ENCODE results near the gene LYAR. TPM values are rescaled to one million over a fixed set of nuclear protein-coding genes. Genes with fewer than 3 reads are reported as not detected.

Gene LYAR
- polyA plus RNA-seq, 1 experiment: 2.4 TPM

DNA sequence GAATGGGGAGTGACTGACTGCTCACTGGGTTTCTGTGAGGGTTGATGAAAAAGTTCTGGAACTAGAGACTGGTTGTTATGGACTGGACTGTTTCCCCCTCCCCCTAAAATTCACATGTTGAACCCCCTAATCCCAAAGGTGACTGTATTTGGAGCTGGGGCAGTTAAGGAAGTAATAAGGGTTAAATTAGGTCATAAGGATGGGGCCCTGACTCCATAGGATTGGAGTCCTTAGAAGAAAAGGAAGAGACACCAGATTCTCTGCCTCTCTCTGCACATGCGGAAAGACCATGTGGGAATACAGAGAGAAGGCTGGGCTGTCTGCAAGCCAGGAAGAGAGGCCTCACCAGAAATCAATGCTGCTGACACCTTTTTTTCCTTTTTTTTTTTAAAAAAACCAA is 38.3 kb upstream of the LYAR start:
- POLR2A ChIA-PET: no interaction called here

DNA sequence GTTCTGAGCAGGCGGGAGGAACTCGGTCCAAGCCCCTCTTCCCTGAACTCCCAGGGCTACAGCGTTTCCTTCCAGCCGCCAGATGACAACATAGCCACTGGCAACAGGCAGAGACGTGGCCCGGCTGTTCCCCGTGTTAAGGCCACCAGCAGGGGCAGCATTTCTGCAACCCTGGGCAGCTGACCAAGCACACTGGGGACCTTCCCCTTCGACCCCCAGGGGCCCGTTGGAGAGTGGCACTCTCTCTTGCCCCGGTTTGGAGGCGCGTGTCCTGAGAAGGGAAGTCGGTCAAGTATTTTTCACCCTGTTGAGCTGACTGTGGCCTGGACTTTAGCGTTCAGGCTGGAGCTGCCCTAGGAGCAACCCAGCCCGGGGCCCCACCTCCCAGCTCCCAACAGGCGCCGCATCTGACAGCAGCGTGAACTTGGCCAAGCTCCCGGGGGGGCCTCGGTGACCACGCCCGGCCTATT is 37.7 kb upstream of the LYAR start:
- no peak for DNase-seq (ENCODE audit: low read depth)
- no peaks in the 10 kb centered on the region for H3K36me3 ChIP-seq (ENCODE audit: control insufficient read depth, insufficient read depth, low read length)
- H3K27me3 ChIP-seq (ENCODE audit: control insufficient read depth, insufficient read depth, low read length): peaks cover 9% of the 10 kb centered on the region
- TF ChIP-seq, protein P1, sequence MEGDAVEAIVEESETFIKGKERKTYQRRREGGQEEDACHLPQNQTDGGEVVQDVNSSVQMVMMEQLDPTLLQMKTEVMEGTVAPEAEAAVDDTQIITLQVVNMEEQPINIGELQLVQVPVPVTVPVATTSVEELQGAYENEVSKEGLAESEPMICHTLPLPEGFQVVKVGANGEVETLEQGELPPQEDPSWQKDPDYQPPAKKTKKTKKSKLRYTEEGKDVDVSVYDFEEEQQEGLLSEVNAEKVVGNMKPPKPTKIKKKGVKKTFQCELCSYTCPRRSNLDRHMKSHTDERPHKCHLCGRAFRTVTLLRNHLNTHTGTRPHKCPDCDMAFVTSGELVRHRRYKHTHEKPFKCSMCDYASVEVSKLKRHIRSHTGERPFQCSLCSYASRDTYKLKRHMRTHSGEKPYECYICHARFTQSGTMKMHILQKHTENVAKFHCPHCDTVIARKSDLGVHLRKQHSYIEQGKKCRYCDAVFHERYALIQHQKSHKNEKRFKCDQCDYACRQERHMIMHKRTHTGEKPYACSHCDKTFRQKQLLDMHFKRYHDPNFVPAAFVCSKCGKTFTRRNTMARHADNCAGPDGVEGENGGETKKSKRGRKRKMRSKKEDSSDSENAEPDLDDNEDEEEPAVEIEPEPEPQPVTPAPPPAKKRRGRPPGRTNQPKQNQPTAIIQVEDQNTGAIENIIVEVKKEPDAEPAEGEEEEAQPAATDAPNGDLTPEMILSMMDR (IDR thresholded peaks at IDR 0.05; ENCODE audit: insufficient read depth, low read depth, low read length): peak; percentile 31; the same call in 1 of the 2 replicates
- ChIA-PET CTCF (interaction anchor here (1.1 to 1.3 kb wide), 2 partner anchors 10 to 67 kb away, joined by 3 read pairs; no protein-coding TSS in a partner anchor), POLR2A (no interaction called here)
- H3K4me3 ChIP-seq (ENCODE audit: low read depth, low read length): no peak overlapping the region

More for the DNA sequence above, 38.3 kb upstream of the LYAR start:
- H3K4me3 ChIP-seq (ENCODE audit: low read depth, low read length): no peak overlapping the region
- TF ChIP-seq, protein P1 (IDR thresholded peaks at IDR 0.05; ENCODE audit: insufficient read depth, low read depth, low read length): no peak
- CTCF ChIA-PET: interaction anchor here (1.3 kb wide), 1 partner anchor 11 kb away, joined by 3 read pairs; no protein-coding TSS in a partner anchor
- peaks cover 9% of the 10 kb centered on the region for H3K27me3 ChIP-seq (ENCODE audit: control insufficient read depth, insufficient read depth, low read length)
- DNase-seq (ENCODE audit: low read depth): no peak
- H3K36me3 ChIP-seq (ENCODE audit: control insufficient read depth, insufficient read depth, low read length): no peaks in the 10 kb centered on the region

DNA sequence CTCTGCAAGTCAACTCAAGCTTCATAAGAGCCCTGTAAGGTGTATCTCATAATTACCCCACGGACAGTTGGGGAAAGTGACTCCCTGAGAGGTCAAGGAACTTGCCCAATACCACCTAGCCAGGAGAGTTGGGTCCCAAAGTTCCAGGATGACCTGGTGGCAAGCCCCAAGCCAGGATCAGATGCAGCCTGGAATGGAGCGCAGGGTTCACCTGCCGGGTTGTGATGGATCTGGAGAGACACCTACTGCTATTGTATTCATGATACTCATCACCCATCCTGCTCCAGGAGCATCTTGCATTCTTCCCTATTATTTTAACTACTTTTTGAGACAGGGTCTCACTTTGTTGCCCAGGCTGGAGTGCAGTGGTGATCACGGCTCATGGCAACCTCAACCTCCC is 36.2 kb upstream of the LYAR start:
- DNase-seq (ENCODE audit: low read depth): no peak
- POLR2A ChIA-PET: no interaction called here
- TF ChIP-seq, protein P1 (IDR thresholded peaks at IDR 0.05; ENCODE audit: insufficient read depth, low read depth, low read length): no peak
- Histone ChIP-seq H3K4me3 (ENCODE audit: low read depth, low read length) (no peak overlapping the region), H3K36me3 (ENCODE audit: control insufficient read depth, insufficient read depth, low read length) (peaks cover 5% of the 10 kb centered on the region), H3K27me3 (ENCODE audit: control insufficient read depth, insufficient read depth, low read length) (peaks cover 4% of the 10 kb centered on the region)
- CTCF ChIA-PET: no interaction called here

DNA sequence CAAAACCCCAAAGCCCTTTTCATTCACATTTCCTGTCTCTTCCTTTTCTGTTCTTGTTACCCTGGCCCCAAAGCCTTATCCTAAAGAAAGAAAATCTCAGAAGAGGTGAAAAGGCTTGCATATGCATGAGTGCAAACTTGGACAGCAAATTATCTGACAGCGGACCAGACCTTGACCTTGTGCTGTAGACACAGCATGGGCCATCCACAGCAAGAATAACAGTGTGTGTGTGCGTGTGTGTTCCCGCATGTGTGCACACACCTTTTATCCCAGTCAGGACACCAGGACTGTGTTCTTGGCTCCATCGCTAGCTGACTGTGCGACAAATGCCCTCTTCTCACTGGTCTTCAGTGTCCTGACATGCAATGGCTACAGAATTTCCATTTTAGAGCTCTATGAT is 35.4 kb upstream of the LYAR start:
- H3K27me3 ChIP-seq (ENCODE audit: control insufficient read depth, insufficient read depth, low read length): no peaks in the 10 kb centered on the region; the same call in 1 of the 2 replicates
- TF ChIP-seq, protein P1 (IDR thresholded peaks at IDR 0.05; ENCODE audit: insufficient read depth, low read depth, low read length): no peak
- no peak overlapping the region for H3K4me3 ChIP-seq (ENCODE audit: low read depth, low read length)
- peaks cover 9% of the 10 kb centered on the region for H3K36me3 ChIP-seq (ENCODE audit: control insufficient read depth, insufficient read depth, low read length)
- ChIA-PET CTCF (interaction anchor here (1.1 kb wide), 1 partner anchor 10 kb away, joined by 5 read pairs; no protein-coding TSS in a partner anchor), POLR2A (no interaction called here)
- DNase-seq (ENCODE audit: low read depth): no peak

DNA sequence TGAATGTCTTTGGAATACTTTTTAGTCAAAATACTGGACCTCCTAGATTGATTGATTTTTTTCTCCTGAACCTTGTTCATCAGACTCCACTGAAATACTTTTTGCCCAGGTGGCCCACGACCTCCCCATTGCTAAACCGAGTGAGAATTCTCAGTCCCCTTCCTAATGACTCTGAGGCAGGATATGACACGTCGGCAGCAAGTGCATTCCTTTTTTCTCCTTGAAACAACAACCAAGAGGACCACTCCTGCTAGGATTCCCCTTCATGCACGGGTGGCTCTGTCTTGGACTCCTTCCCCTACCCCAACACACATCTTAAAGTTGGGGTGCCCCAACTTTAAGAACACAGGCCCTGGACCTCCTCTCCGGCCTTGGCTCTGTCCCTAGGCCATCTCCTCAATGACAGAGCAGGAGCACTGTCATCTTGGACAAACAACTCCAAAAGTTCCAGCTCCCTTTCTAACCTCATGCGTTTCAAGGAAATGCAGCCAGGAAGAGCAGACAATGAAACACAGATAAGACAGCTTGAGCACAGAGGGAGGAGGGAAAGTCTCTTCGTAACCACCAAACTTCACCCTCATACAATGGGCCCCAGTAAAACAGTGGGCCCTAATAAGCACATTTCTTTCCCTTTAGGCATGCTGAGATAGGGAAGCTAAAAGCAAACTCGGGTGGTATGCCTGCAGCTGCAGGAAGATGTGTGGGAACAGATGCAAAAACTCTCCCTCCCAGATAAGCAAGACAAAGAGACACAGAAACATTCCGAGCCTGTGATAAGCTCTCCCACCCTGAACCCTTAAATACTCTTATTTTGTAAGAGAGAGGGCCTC is 34.0 kb upstream of the LYAR start:
- peaks cover 9% of the 10 kb centered on the region for H3K36me3 ChIP-seq (ENCODE audit: control insufficient read depth, insufficient read depth, low read length)
- CTCF ChIA-PET: no interaction called here
- no peak for DNase-seq (ENCODE audit: low read depth)
- H3K4me3 ChIP-seq (ENCODE audit: low read depth, low read length): no peak overlapping the region
- POLR2A ChIA-PET: no interaction called here
- H3K27me3 ChIP-seq (ENCODE audit: control insufficient read depth, insufficient read depth, low read length): no peaks in the 10 kb centered on the region; the same call in 1 of the 2 replicates
- TF ChIP-seq, protein P1 (IDR thresholded peaks at IDR 0.05; ENCODE audit: insufficient read depth, low read depth, low read length): no peak
